ENCODE data around the gene BCR.

The BCR gene

GRCh38 chr22:23302171-23303002 lies 122.1 kb downstream of the BCR start:
- no peak for TF ChIP-seq CTCF (IDR thresholded peaks at IDR 0.05; ENCODE audit: low read depth, low read length, poor library complexity, severe bottlenecking)
- TF ChIP-seq EZH2phosphoT487 (IDR thresholded peaks at IDR 0.05; ENCODE audit: borderline replicate concordance, low read length), result no peak

GRCh38 chr22:23305321-23305910 lies 125.1 kb downstream of the BCR start:
- H3K27ac ChIP-seq (ENCODE audit: low read depth, low read length), result no peak overlapping the region
- peaks cover 18% of the 10 kb centered on the region for H3K36me3 ChIP-seq (ENCODE audit: control insufficient read depth, low read length)

More at GRCh38 chr22:23302171-23303002, 122.1 kb downstream of the BCR start:
- Histone ChIP-seq H3K36me3 (ENCODE audit: control insufficient read depth, low read length) (peaks cover 31% of the 10 kb centered on the region), H3K4me3 (ENCODE audit: low read length) (no peak overlapping the region), H3K27ac (ENCODE audit: low read depth, low read length) (no peak overlapping the region), H3K9me2 (replicated peaks; ENCODE audit: control insufficient read depth, low read length) (no peaks in the 10 kb centered on the region), H4K20me1 (ENCODE audit: control insufficient read depth, insufficient read depth, low read depth, low read length) (no peaks in the 10 kb centered on the region), H3K4me2 (ENCODE audit: low read length) (no peak overlapping the region), H3K79me2 (ENCODE audit: control insufficient read depth, low read length) (no peaks in the 10 kb centered on the region), H3F3A (ENCODE audit: control insufficient read depth, insufficient read depth) (no peaks in the 10 kb centered on the region), H3K9me3 (ENCODE audit: control insufficient read depth, insufficient read depth, low read length) (no peaks in the 10 kb centered on the region), H3K27me3 (ENCODE audit: control insufficient read depth, low read length) (no peaks in the 10 kb centered on the region), H3K4me1 (ENCODE audit: control insufficient read depth, low read length) (no peaks in the 10 kb centered on the region)

GRCh38 chr22:23305922-23306374 lies 125.6 kb downstream of the BCR start:
- TF ChIP-seq CTCF (IDR thresholded peaks at IDR 0.05; ENCODE audit: low read depth, low read length, poor library complexity, severe bottlenecking) (no peak), EZH2phosphoT487 (IDR thresholded peaks at IDR 0.05; ENCODE audit: borderline replicate concordance, low read length) (no peak)
- H3K36me3 ChIP-seq (ENCODE audit: control insufficient read depth, low read length), result peaks cover 12% of the 10 kb centered on the region
- no peaks in the 10 kb centered on the region for H3K79me2 ChIP-seq (ENCODE audit: control insufficient read depth, low read length)
- H3K27me3 ChIP-seq (ENCODE audit: control insufficient read depth, low read length), result no peaks in the 10 kb centered on the region
- no peak overlapping the region for H3K4me2 ChIP-seq (ENCODE audit: low read length)
- no peaks in the 10 kb centered on the region for H3K9me3 ChIP-seq (ENCODE audit: control insufficient read depth, insufficient read depth, low read length)
- no peak overlapping the region for H3K4me3 ChIP-seq (ENCODE audit: low read length)
- no peaks in the 10 kb centered on the region for H3K9me2 ChIP-seq (replicated peaks; ENCODE audit: control insufficient read depth, low read length)
- no peaks in the 10 kb centered on the region for H3F3A ChIP-seq (ENCODE audit: control insufficient read depth, insufficient read depth)
- H4K20me1 ChIP-seq (ENCODE audit: control insufficient read depth, insufficient read depth, low read depth, low read length), result no peaks in the 10 kb centered on the region
- no peak overlapping the region for H3K27ac ChIP-seq (ENCODE audit: low read depth, low read length)
- no peaks in the 10 kb centered on the region for H3K4me1 ChIP-seq (ENCODE audit: control insufficient read depth, low read length)

More at GRCh38 chr22:23305321-23305910, 125.1 kb downstream of the BCR start:
- Histone ChIP-seq H3K79me2 (ENCODE audit: control insufficient read depth, low read length) (no peaks in the 10 kb centered on the region), H3K27me3 (ENCODE audit: control insufficient read depth, low read length) (no peaks in the 10 kb centered on the region), H3K4me3 (ENCODE audit: low read length) (no peak overlapping the region), H3F3A (ENCODE audit: control insufficient read depth, insufficient read depth) (no peaks in the 10 kb centered on the region), H3K9me2 (replicated peaks; ENCODE audit: control insufficient read depth, low read length) (no peaks in the 10 kb centered on the region), H3K9me3 (ENCODE audit: control insufficient read depth, insufficient read depth, low read length) (no peaks in the 10 kb centered on the region), H3K4me2 (ENCODE audit: low read length) (no peak overlapping the region), H4K20me1 (ENCODE audit: control insufficient read depth, insufficient read depth, low read depth, low read length) (no peaks in the 10 kb centered on the region), H3K4me1 (ENCODE audit: control insufficient read depth, low read length) (no peaks in the 10 kb centered on the region)
- no peak for TF ChIP-seq EZH2phosphoT487 (IDR thresholded peaks at IDR 0.05; ENCODE audit: borderline replicate concordance, low read length)
- no peak for TF ChIP-seq CTCF (IDR thresholded peaks at IDR 0.05; ENCODE audit: low read depth, low read length, poor library complexity, severe bottlenecking)

Measured in DOHH2 (cell line).